GM18520 (cell line): ENCODE results near the gene ATP6V0A1.
A peak's percentile ranks its signal among the peaks of the same experiment; 100 is the strongest.
"Not testable (repeated sequence)": the region's sequence is repeated elsewhere in the genome, so short reads cannot be mapped to it uniquely, and the experiment has no call there.

Source experiments
- ATAC-seq: cut with Tn5 transposase; IDR thresholded peaks from one replicate; pipeline ENCODE4 v1.9.1; 2021; ENCODE audit not compliant: unreplicated experiment

Gene ATP6V0A1

GRCh38 chr17:42537826-42538451 is 79.3 kb downstream of the ATP6V0A1 start:
- no peak for ATAC-seq

GRCh38 chr17:42538482-42538881 is 79.8 kb downstream of the ATP6V0A1 start:
- no peak for ATAC-seq

- ATAC-seq: not testable (repeated sequence)
Observed at GRCh38 chr17:42540558-42540957, 81.9 kb downstream of the ATP6V0A1 start.

- no peak for ATAC-seq
Observed at GRCh38 chr17:42541041-42541833, 82.6 kb downstream of the ATP6V0A1 start.

GRCh38 chr17:42543190-42544079 is 84.8 kb downstream of the ATP6V0A1 start:
- ATAC-seq: no peak

- no peak for ATAC-seq
Observed at GRCh38 chr17:42544874-42545283, 86.2 kb downstream of the ATP6V0A1 start.

GRCh38 chr17:42545755-42546505 is 87.3 kb downstream of the ATP6V0A1 start:
- not testable (repeated sequence) for ATAC-seq

- ATAC-seq: no peak
Observed at GRCh38 chr17:42547001-42547461, 88.4 kb downstream of the ATP6V0A1 start.

- no peak for ATAC-seq
Observed at GRCh38 chr17:42547698-42548069, 89.0 kb downstream of the ATP6V0A1 start.

- ATAC-seq: peak; percentile 45
Observed at GRCh38 chr17:42548070-42548837, 89.6 kb downstream of the ATP6V0A1 start.

GRCh38 chr17:42548993-42549755 is 90.5 kb downstream of the ATP6V0A1 start:
- no peak for ATAC-seq

GRCh38 chr17:42552736-42553135 is 94.1 kb downstream of the ATP6V0A1 start, which contains the start of gene HSD17B1:
TSS of gene HSD17B1 (plus strand) at chr17:42552923. CDS start at chr17:42552934, 11 bp downstream.
- not testable (repeated sequence) for ATAC-seq

- ATAC-seq: no peak
Observed at GRCh38 chr17:42553161-42553818, 94.6 kb downstream of the ATP6V0A1 start.

- no peak for ATAC-seq
Observed at GRCh38 chr17:42553866-42554249, 95.2 kb downstream of the ATP6V0A1 start.

GRCh38 chr17:42554250-42555121 is 95.8 kb downstream of the ATP6V0A1 start:
- peak; percentile 50 for ATAC-seq

- ATAC-seq: no peak
Observed at GRCh38 chr17:42555122-42555622, 96.5 kb downstream of the ATP6V0A1 start.

- ATAC-seq: not testable (repeated sequence)
Observed at GRCh38 chr17:42555961-42556617, 97.4 kb downstream of the ATP6V0A1 start.
